GOT3 (cell line): ENCODE results near the gene MACF1.
"Not testable (repeated sequence)": the region's sequence is repeated elsewhere in the genome, so short reads cannot be mapped to it uniquely, and the experiment has no call there.

Experiments
- DNase-seq: peaks from one replicate; lab custom pipeline; 2025; ENCODE audit warnings: mixed read lengths; lab: John Stamatoyannopoulos, UW

Gene MACF1

DNA sequence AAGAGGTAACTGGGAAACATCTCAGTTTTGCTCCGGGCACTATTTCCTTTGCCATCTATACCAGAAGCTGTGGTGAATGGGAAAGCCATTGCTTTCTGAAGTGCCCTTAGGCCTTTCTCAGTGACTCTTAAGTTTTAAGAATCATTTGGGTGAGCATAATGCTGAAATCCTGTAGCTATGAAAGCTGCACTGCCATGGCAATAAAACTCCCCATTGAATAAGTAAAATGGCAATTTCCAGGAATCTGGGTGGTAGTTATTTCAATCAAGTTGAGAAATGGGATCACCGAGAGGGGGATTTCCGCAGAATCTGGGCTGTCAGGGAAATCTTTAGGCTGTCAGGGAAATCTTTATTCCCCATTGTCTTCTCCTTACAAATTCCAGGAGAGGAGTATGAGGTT, 26.8 kb upstream of the MACF1 start:
- DNase-seq, result no peak

DNA sequence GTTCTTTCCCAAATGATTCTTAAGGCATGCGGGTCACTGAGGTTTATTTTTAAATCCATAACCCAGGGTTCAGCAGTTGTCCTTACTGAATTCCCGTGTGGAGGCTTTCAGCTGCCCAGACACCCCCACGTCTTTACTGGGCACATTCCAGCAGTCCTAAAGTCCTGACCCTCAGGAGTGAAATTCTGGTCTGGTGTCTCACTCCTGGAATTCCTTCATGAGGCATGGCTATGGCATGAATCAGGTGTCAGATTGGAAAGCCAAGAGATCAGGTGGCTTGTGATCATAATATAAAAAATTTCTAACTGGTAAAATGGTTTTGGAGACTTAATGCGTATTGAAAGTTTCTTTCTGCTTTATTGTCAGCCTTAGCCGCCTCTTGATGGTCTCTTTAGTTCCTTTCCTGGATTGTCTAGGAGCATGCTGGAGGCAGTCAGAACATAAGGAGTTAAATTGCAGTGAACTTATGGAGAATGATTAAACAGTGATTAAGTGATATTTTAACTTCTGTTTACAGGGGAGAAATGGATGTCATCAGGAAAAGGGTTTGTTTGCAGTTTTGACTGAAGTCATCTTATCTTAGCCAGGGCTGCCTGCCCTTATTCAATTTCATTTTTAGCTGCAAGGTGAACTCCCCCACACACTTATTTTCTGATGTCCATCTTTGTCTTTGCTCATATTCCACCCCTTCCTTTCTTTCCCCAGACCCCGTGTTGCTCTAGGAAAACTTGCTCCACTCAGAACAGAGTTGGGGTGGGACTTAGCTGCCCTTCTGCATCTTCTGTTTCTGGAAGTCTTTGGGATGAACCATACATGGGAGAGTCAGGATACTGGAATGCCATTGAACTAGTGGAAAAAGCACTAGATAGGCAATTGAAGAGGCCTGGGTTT, 25.7 kb upstream of the MACF1 start:
- no peak for DNase-seq

DNA sequence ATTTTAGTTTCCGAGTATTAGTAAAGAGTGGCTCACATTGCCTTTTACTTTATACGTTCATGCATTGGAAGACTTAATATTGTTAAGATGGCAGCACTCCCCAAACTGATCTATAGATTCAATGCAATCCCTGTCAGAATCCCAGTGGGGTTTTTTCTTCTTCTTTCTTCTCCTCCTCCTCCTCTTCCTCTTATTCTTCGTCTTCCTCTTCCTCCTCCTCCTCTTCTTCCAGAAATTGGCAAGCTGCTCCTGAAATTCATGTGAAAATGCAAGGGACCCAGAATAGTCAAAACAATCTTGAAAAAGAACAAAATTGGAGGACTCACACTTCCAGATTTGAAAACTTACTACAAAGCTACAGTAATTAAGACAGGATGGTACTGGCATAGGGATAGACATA, 23.2 kb upstream of the MACF1 start:
- no peak for DNase-seq

DNA sequence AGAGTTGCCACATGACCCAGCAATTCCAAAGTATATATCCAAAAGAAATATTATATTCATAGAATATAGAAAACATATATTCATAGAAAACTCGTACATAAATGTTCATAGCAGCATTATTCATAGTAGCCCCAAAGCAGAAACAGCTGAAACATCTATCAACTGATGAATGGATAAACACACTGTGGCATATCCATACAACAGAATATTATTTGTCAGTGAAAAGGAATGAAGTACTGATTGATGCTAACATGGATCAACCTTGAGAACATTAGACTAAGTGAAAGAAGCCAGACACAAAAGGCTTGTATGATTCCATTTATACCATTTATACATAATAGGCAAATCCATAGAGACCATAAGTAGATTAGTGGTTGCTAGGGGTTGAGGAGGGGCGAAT, 21.7 kb upstream of the MACF1 start:
- no peak for DNase-seq

DNA sequence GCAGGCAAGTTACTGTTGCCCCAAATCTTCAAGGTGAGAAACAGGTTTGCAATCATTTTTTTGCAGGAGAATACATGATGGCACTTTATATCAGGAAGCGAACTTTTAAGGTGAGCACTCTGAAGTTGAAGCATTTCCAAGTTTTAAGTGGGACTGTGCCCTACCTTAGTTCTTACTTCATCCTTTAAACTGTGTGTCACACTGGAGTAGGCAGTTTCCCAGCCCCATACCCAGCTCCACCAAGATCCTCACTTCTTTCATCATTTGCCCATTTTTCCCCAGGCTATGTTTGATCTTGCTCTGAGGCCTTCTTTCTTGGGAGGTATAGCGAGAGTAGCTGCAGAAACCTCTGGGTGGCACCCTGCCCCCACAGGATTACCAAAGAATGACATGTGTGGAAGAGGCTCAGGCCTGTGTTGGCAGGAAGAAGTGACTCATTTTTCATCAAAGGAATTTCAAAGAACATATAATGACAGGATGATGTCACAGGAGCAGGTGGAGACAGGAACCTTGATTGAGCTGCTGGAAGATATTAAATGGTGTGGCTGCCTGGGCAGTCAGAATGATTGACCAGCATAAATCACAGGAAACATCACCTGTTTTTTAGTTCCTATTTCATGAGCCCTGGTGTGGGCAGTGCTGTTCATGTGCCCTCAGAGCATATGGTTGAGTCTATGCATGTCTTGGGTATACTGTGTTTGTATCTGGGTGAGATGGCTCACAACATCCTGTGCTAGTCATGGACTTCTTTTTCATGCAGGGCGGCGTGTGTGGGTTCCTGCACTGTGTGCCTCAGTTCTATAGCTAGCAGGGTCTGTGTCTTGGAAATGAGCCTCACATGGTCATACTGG, 20.8 kb upstream of the MACF1 start:
- no peak for DNase-seq

DNA sequence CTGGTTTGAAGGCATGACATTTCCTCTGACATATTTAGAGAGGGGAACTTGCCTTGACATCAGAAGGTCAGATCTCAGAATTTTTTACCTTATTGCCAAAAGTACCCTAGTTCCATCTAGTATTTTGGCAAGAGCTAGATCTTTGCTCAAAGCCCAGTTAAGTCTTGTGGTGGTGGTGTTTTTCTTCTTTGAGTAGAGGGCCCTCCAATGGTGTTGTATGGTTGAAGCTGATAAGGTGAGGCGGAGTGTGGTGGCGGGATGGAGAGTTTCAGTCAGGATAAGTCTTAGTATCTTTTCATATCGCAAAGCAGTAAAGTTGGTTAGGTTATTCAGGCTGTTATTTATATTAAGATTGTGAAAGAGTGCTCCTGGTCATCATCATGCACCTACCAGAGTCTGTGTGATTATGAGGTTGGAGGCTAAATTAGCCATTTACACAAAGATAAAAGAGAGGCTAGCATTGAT, 20.1 kb upstream of the MACF1 start:
- DNase-seq, result no peak

DNA sequence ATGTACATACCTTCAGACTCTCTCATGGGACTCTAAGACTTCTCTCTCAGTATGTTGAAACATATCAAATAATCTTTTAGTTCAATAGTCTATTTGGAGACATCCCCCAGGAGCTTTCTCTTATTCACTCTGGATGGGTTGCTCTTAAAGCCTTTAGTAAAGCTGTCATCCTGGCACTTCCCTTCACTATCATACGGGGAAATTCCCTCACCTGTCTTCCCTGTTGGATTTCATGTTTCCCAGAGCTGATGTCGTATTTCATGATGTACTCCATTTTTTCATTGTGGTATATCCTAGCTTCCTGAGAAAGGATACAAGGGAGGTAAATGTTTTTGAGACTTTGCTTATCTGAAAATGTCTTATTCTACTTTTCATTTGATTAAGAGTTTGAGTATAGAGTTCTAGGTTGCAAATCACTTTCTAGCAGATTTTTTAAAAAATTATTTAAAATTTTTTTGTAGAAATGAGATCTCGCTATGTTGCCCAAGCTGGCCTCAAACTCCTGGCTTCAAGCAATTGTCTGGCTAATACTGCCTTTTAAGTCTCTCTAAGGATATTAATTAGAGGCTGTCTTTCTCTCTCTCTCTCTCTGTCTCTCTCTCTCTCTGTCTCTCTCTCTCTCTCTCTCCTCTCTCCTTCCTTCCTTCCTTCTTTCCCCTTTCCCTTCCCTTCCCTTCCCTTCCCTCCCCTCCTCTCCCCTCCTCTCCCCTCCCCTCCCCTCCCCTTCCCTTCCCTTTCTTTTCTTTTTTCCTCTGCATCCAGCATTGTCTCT, 17.0 kb upstream of the MACF1 start:
- no peak for DNase-seq

DNA sequence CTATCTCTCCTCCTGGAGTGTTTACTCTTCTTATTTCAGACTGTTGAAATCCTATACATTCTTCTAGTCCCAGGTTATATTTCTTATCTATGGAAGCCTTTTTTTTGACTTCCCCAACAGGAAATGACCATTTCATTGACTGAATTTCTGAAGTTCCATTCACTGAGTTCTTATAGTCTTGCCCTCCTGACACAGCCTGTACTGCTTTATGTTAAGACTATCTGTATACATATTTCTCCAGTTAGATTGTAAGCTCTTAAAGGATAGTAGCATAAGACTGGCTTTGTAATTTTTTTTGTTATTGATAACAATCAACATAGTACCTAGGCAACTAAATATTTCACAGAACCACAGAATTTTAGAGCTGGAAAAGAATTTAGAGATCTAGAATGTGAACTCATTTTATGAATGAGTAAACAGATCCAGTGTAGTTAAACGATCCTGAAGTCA, 14.9 kb upstream of the MACF1 start:
- DNase-seq, result no peak

DNA sequence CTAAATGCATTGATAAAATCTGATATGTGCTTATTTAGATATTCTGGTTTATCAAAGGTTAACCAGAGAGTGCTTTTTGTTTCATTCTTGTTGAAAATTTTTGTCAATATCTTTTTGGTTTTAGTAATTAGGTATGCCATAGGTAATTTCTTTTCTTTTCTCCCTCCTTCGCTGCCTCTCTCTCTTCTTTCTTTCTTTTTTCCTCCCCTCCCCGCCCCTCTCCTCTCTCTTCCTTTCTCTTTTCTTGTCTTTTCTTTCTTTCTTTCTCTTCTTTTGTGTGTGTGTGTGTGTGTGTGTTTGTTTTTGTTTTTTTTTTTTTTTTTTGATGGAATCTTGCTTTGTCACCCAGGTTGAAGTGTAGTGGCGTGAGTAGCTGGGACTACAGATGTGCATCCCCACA, 14.4 kb upstream of the MACF1 start:
- no peak for DNase-seq

DNA sequence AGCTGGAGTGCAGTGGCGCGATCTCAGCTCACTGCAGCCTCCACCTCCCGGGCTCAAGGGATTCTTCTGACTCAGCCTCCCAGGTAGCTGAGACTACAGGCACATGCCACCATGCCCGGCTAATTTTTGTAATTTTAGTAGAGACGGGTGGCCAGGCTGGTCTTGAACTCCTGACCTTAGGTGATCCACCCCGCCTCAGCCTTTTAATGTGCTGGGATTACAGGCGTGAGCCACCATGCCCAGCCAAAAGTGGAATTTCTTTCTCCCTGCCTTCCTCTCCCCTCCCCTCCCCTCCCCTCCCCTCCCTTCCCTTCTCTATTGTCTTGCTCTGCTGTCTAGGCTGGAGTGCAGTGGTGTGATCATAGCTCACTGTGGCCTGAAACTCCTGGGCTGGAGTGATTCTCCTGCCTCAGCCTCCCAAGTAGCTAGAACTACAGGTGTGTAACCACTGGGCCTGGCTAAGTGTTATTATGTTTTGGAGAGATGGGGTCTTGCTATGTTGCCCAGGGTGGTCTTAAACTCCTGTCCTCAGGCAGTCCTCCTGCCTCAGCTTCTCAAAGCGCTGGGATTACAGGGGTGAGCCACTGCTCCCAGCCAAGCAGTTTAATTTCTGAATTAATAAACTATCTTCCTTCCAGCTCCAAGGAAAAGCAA, 10.0 kb upstream of the MACF1 start:
- DNase-seq, result no peak

DNA sequence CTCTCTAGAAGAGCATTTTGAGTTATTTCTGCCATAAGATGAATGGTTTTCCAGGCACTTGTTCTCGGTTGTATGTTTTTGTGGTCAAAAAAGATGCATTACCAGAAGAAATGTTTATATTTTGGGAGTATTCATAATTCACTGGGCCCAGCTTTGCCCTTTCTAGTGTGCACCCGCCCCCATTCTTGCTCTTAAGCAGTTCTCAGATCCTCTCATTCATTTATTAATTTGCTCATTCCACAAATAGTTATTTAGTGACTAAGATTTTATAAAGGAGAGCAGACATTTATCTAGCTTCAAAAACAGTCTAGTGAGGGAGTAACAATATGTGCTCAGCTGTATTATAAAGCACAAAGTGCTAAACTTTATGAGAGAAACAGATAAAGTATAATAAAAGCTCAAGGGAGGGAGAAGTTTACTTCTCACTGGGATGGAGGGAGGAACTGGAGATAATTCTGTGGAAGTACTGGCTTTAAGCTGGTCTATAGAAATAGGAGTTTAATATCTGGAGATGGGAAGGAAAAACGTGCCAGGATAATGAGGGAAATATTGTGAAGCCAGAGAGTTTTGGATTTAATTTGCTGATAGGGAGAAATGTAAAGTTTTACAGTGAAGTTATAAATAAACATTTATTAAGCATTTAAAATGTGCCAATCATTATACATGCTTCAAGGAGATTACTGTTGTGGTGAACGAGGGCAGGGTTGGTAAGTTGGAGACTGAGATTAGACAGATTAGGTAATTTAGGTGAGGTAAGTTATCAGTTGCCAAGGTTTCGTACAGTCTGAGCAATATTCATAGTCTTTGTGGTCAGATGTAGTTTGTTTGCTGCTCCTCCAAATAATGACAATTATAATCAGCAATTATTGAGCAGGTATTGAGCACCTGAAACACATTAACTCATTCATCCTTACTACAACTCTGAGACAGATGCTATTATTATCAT, 9.1 kb upstream of the MACF1 start:
- DNase-seq, result no peak

DNA sequence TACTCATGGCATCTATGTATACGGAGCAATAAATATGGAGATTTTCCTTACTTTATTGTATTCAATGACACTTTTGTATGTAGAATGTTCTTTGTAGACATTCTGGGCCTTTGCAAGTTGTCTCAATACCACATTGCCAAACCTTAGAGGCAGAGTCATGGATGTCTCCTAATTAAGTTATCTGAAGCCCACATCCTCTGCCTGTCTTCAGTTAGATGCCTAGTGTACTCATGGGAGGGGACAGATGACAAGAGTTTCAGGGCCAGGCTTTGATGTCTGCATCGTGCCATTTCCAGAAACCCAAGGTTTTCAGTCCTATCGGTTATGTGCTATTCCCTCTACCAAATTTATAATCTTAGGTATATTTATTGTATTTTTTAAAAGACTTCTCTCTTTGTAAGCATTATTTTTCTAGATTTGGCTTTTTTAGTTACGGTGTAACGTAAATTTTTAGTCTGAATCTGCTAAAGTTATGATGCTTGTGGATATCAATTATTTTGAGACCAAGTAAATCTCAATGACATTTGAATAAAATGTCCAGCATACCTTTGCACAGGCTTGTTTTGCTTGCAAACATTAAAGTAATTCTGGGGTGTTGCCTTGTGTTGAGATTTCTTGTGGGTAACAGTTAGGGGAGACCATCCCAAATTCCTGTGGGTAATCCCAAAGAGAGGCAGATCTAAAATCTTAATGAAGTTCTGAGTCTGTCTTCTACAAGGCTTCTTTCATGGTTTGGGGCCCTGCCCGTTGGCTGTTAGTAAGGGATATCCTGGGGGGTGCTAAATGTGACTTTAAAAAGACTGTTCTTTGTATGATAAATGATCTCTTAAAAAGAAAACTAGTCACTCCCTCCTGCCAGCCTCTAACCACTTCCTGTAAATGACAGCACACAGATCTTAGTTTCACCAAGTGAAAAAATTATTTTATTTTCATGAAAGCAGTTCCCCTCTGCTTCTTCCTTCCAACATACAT, 8.0 kb upstream of the MACF1 start:
- DNase-seq, result no peak

DNA sequence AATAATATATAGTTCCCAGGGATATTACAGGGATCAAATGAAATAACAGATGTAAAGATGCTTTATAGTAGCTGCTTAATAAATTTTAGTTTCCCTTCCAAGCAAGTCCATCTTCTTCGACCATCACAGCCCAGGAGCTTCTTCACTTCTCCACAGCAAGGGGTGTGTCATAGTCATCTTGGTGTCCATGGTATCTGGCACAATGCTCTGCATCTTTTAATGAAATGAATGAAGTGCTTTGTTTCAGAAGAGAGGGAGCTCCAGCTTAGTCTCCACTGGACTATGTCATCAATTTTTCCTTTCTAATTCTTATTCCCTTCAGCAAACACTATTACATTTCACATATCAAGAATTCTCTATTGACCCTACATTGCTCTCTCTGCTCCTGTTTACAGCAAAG, 4.9 kb upstream of the MACF1 start:
- DNase-seq, result no peak

DNA sequence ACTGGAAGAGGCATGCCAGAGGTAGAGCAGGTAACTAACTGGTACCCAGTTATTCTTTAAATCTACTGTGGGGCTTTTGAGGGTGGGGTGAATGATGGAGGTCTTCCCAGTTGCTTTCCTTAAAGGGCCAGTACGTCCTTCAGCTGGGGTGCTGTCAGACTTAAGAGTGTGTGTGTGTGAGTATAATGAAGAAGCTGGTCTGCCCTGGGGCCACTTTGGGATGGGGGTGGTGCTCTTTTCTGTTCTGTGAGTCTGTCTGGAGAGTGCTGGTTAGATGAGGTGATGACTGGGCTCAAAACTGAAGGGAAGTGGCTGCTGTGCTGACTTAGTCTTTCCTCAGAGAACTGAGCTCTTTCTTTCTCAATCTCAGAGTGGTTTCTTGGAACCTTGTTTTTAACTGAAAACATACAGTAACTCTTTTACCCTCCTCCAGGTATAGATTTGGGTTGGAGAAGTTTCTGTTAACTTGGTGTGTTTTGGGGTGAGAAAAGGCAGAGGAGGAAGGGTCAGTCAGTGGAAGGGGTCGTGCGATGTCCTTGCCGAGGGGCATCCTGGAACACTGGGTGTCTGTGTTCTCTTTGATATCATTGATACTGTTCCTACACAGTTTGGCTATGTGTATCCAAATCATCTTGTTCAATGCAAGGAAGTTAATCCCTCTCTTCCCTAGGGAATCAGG, 746 bp downstream of the MACF1 start:
- DNase-seq, result no peak

DNA sequence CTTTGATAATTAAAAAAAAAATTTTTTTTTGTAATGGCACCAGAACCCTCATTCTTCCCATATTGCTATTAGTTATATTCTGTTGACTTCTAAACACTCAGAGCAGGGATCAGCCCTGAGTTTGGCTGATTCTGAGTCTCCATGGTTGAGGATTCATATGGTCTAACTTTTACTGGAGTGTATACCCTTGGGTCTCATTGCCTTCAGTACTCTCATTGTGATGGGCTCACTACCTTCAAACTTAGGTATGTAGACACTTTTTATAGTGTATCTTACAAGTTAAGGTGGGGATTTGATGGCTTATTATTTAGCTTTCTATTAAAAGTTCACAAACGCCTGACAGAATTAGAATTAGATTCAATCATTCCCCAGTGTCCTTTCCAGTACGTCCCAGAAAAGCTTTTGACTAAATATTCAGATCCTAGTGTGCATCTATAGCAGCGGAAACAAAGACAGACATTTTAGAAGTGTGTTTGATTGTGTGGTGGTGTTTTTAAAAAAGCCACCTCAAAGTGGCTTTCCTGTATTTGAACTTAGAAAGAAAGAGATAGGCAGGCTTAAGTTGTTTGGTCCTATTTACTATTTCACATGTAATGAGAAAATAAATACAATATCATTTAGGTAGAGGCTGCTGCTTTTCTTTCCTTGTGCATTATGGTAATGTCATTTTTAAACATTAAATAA, 1.4 kb downstream of the MACF1 start:
- no peak for DNase-seq

DNA sequence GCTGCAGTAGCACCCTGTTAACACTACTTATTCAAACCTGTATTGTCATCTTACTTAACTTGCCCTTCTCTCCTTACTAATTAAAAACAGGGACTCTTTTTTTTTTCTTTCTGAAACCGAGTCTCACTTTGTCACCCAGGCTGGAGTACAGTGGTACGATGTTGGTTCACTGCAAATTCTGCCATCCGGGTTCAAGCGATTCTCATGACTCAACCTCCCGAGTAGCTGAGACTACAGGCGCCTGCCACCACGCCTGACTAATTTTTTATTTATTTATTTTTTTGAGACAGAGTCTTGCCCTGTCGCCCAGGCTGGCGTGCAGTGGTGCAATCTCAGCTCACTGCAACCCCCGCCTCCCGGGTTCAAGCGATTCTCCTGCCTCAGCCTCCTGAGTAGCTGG, 3.9 kb downstream of the MACF1 start:
- not testable (repeated sequence) for DNase-seq

DNA sequence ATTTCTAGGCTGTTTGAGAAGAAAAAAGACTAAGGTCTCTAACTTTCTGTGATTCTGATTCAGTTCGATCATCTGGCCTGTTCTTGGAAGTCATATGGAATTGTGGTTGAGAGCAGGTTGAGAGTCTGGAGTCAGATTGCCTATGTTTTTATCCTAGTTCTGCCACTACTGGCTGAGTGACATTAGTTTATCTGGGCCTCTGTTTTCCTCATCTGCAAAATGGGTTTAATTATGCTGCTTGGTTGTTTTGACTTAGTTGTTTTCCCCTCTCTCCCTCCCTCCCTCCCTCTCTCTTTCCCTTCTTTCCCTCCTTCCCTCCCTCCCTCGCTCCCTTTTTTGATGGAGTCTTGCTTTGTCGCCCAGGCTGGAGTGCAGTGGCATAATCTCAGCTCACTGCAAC, 6.2 kb downstream of the MACF1 start:
- no peak for DNase-seq

DNA sequence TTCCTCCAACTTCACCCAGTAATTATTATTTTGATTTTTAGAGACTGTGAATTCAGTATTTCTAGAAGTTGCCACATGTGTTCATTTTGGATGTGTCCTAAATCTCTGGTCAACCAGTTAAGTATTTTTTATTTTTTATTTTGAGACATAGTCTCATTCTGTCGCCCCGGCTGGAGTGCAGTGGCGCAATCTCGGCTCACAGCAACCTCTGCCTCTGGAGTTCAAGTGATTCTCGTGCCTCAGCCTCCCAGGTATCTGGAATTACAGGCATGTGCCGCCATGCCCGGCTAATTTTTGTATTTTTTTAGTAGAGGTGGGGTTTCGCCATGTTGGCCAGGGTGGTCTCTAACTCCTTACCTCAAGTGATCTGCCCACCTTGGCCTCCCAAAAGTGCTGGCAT, 8.0 kb downstream of the MACF1 start:
- DNase-seq, result no peak
